ENCODE results near the gene SCYGR4.
"Not testable (repeated sequence)": the region's sequence is repeated elsewhere in the genome, so short reads cannot be mapped to it uniquely, and the experiment has no call there.

SCYGR4 gene

DNA sequence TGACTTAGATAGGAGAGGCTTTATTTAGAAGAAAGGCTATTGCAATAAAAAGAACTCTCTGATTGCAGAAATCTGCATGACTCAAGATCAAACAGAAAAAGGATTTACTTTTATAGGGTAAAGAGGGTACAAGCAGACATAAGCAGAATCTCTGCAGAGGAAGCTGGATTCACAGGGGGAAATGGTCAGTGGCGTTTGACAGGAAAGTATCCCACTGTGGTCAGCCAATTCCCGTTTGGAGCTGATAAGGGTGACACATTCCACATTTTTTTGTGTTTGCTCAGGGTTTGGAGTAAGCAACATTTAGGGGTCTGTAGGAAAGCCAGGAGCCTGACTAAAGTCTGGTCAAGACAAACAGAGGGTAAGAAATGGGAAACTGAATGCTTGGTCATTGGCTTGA lies 25.4 kb downstream of the SCYGR4 start:
- Histone ChIP-seq H3K36me3 (ENCODE audit: insufficient read depth, low read length) (no peaks in the 10 kb centered on the region), H3K9me3 (ENCODE audit: low read length) (no peaks in the 10 kb centered on the region), H3K4me3 (ENCODE audit: low read depth in 1 of 2, low read length in 2 of 2) (no peak overlapping the region), H3K27ac (ENCODE audit: low read depth, low read length) (no peak overlapping the region), H3K9ac (ENCODE audit: low read length) (no peak overlapping the region), H3K27me3 (ENCODE audit: control insufficient read depth in 1 of 2, insufficient read depth in 2 of 2, low read length in 2 of 2) (no peaks in the 10 kb centered on the region), H3K4me1 (ENCODE audit: insufficient read depth, low read length) (no peaks in the 10 kb centered on the region)

GRCh38 chr2:227643990-227644551 lies 26.8 kb downstream of the SCYGR4 start:
- H3K27ac ChIP-seq (ENCODE audit: low read depth, low read length) = no peak overlapping the region

DNA sequence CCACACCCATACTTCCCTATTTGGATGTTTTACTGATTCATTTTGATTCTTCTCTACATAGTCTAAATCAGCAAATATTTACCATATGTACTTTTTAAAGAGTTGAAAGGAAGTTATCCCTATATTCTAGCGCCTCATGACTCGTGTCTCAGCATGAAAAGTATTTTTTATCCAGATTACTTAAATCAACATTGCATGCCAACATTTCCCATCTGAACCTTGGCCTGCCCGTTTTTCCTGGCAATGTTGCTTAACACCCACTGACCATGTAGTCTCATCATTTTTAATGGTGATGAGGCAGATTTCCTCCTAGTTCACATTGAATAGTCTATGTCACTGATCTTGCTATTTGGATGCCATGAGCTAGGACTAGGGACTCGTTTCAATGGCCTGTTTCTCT lies 36.1 kb downstream of the SCYGR4 start:
- Histone ChIP-seq H3K9ac (ENCODE audit: low read length) (no peak overlapping the region), H3K27ac (ENCODE audit: low read depth, low read length) (no peak overlapping the region), H3K9me3 (ENCODE audit: low read length) (no peaks in the 10 kb centered on the region), H3K27me3 (ENCODE audit: control insufficient read depth in 1 of 2, insufficient read depth in 2 of 2, low read length in 2 of 2) (no peaks in the 10 kb centered on the region), H3K36me3 (ENCODE audit: insufficient read depth, low read length) (no peaks in the 10 kb centered on the region), H3K4me1 (ENCODE audit: insufficient read depth, low read length) (no peaks in the 10 kb centered on the region), H3K4me3 (ENCODE audit: low read depth in 1 of 2, low read length in 2 of 2) (no peak overlapping the region)

More at GRCh38 chr2:227643990-227644551, 26.8 kb downstream of the SCYGR4 start:
- Histone ChIP-seq H3K27me3 (ENCODE audit: control insufficient read depth in 1 of 2, insufficient read depth in 2 of 2, low read length in 2 of 2) (no peaks in the 10 kb centered on the region), H3K4me1 (ENCODE audit: insufficient read depth, low read length) (no peaks in the 10 kb centered on the region), H3K36me3 (ENCODE audit: insufficient read depth, low read length) (no peaks in the 10 kb centered on the region), H3K9me3 (ENCODE audit: low read length) (no peaks in the 10 kb centered on the region), H3K9ac (ENCODE audit: low read length) (no peak overlapping the region), H3K4me3 (ENCODE audit: low read depth in 1 of 2, low read length in 2 of 2) (no peak overlapping the region)

DNA sequence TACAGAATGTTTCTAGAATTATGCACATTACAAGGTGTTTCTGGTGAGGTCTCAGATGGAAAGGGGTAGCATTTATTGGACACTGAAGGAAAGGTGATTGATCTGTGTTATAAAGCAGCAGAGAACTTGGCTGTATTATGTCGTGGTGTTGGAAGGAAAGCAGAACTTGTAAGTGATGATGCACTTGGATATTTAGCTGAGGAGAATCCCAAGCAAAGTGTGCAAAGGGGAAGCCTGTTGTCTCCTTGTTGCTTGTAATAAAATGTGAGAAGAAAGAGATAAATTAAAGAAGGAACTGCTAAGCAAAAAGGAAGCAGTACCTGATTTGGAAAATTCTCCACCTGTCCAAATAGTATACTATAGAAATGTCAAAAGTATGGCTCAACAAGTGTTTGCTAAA lies 37.1 kb downstream of the SCYGR4 start:
- no peak overlapping the region for H3K4me3 ChIP-seq (ENCODE audit: low read depth in 1 of 2, low read length in 2 of 2)
- H3K27ac ChIP-seq (ENCODE audit: low read depth, low read length) = no peak overlapping the region
- H3K27me3 ChIP-seq (ENCODE audit: control insufficient read depth in 1 of 2, insufficient read depth in 2 of 2, low read length in 2 of 2) = no peaks in the 10 kb centered on the region
- no peaks in the 10 kb centered on the region for H3K36me3 ChIP-seq (ENCODE audit: insufficient read depth, low read length)
- no peaks in the 10 kb centered on the region for H3K4me1 ChIP-seq (ENCODE audit: insufficient read depth, low read length)
- no peaks in the 10 kb centered on the region for H3K9me3 ChIP-seq (ENCODE audit: low read length)
- no peak overlapping the region for H3K9ac ChIP-seq (ENCODE audit: low read length)

DNA sequence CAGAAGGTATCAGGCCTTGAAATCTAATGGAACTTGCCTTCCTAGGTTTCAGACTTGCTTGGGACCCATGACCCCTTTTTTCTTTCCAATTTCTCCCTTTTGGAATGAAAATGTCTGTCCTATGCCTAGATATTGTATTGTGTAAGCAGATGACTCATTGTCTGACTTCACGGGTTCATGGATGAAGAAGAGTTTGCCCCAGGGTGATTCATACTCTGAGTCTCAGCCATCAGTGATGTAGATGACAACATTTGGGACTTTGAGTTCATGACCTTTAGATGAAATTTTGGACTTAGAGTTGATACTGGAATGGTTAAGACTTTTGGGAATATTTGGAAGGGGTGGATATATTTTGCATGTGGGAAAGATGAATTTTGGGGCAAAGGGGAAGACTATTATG lies 38.2 kb downstream of the SCYGR4 start:
- H3K9me3 ChIP-seq (ENCODE audit: low read length) = no peaks in the 10 kb centered on the region
- H3K4me1 ChIP-seq (ENCODE audit: insufficient read depth, low read length) = no peaks in the 10 kb centered on the region
- H3K36me3 ChIP-seq (ENCODE audit: insufficient read depth, low read length) = no peaks in the 10 kb centered on the region
- no peak overlapping the region for H3K9ac ChIP-seq (ENCODE audit: low read length)
- no peak overlapping the region for H3K4me3 ChIP-seq (ENCODE audit: low read depth in 1 of 2, low read length in 2 of 2)
- no peak overlapping the region for H3K27ac ChIP-seq (ENCODE audit: low read depth, low read length)
- H3K27me3 ChIP-seq (ENCODE audit: control insufficient read depth in 1 of 2, insufficient read depth in 2 of 2, low read length in 2 of 2) = no peaks in the 10 kb centered on the region

- Histone ChIP-seq H3K9me3 (ENCODE audit: low read length) (no peaks in the 10 kb centered on the region), H3K36me3 (ENCODE audit: insufficient read depth, low read length) (no peaks in the 10 kb centered on the region), H3K4me3 (ENCODE audit: low read depth in 1 of 2, low read length in 2 of 2) (no peak overlapping the region), H3K27me3 (ENCODE audit: control insufficient read depth in 1 of 2, insufficient read depth in 2 of 2, low read length in 2 of 2) (no peaks in the 10 kb centered on the region), H3K4me1 (ENCODE audit: insufficient read depth, low read length) (no peaks in the 10 kb centered on the region), H3K27ac (ENCODE audit: low read depth, low read length) (no peak overlapping the region), H3K9ac (ENCODE audit: low read length) (no peak overlapping the region)
These were observed 40.0 kb downstream of the SCYGR4 start for GRCh38 chr2:227657199-227657845.

DNA sequence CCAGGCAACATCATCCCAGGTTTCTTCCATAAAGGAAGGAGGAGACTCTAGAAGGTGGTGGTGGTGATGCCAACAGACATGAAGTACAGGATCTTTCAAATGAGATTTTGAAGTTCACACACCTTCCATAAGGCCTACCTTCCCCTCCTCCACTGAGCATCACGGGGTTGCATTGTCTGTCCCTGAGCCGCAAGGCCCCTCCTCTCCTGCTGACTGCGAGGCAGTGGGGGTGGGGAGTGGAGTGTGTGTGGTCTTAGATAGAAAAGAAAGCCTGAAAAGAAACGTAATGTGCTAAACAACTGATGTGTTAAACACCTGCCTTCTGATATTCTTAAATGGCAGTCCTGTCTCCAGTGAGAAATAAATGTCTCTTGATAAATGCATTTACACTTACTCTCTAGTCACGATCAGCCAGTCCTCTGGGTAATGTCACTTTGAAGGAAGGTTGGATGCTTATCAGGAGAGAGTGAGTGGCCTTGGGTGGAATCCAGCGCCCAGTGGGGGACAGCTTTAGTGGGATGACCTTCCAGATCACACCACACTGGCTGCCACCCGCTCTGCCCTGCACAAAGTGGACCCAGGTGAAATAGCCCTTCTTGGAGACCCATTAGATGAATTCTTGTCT lies 43.8 kb downstream of the SCYGR4 start:
- H3K4me1 ChIP-seq (ENCODE audit: insufficient read depth, low read length) = no peaks in the 10 kb centered on the region
- H3K9me3 ChIP-seq (ENCODE audit: low read length) = no peaks in the 10 kb centered on the region
- no peak overlapping the region for H3K9ac ChIP-seq (ENCODE audit: low read length)
- H3K27ac ChIP-seq (ENCODE audit: low read depth, low read length) = no peak overlapping the region
- H3K27me3 ChIP-seq (ENCODE audit: control insufficient read depth in 1 of 2, insufficient read depth in 2 of 2, low read length in 2 of 2) = no peaks in the 10 kb centered on the region
- H3K4me3 ChIP-seq (ENCODE audit: low read depth in 1 of 2, low read length in 2 of 2) = no peak overlapping the region
- H3K36me3 ChIP-seq (ENCODE audit: insufficient read depth, low read length) = no peaks in the 10 kb centered on the region

DNA sequence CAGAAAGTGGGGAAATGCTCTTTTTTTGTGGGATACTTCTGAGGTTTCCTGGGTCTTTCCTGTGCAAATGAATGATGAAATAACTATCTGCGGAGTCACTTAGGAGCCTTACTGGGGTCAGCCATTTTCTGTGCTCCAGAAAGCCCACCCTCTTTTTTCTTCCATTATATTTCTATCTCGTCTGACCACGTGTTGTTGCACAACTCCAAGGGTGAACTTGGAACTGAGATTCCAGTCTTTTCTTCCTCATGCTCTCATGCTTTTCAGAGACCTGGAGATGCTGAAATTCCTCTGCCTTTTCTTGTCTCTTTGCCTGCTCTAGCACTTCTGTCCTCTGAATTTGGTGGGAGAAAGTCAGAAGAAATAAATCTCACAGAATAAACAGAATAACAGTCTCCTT lies 44.5 kb downstream of the SCYGR4 start:
- H3K4me3 ChIP-seq (ENCODE audit: low read depth in 1 of 2, low read length in 2 of 2) = no peak overlapping the region
- H3K9me3 ChIP-seq (ENCODE audit: low read length) = no peaks in the 10 kb centered on the region
- H3K27ac ChIP-seq (ENCODE audit: low read depth, low read length) = no peak overlapping the region
- H3K27me3 ChIP-seq (ENCODE audit: control insufficient read depth in 1 of 2, insufficient read depth in 2 of 2, low read length in 2 of 2) = no peaks in the 10 kb centered on the region
- H3K4me1 ChIP-seq (ENCODE audit: insufficient read depth, low read length) = no peaks in the 10 kb centered on the region
- H3K9ac ChIP-seq (ENCODE audit: low read length) = no peak overlapping the region
- H3K36me3 ChIP-seq (ENCODE audit: insufficient read depth, low read length) = no peaks in the 10 kb centered on the region

GRCh38 chr2:227665189-227665940 lies 48.1 kb downstream of the SCYGR4 start:
- Histone ChIP-seq H3K27ac (ENCODE audit: low read depth, low read length) (no peak overlapping the region), H3K9ac (ENCODE audit: low read length) (no peak overlapping the region), H3K4me1 (ENCODE audit: insufficient read depth, low read length) (no peaks in the 10 kb centered on the region), H3K27me3 (ENCODE audit: control insufficient read depth in 1 of 2, insufficient read depth in 2 of 2, low read length in 2 of 2) (no peaks in the 10 kb centered on the region), H3K36me3 (ENCODE audit: insufficient read depth, low read length) (no peaks in the 10 kb centered on the region), H3K9me3 (ENCODE audit: low read length) (no peaks in the 10 kb centered on the region), H3K4me3 (ENCODE audit: low read depth in 1 of 2, low read length in 2 of 2) (no peak overlapping the region)

DNA sequence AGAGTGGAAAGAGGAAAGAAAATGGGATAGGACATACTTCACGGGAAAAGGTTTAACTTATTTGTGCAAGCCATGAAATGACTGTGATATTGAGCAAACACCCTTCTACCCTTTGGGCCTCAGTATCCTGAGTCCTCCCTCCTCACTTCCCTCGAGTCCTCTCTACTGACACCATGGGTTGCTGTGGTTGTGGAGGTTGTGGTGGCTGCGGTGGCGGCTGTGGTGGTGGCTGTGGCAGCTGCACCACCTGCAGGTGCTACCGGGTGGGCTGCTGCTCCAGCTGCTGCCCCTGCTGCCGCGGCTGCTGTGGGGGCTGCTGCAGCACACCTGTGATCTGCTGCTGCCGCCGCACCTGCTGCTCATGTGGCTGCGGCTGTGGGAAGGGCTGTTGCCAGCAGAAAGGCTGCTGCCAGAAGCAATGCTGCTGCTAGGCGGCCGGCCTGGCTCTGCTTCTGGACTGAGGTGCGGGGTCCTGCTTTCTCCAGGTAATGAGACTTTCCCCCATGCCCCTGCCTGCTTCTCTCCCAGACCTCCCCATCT lies 49.4 kb downstream of the SCYGR4 start, which contains the start of gene SCYGR5:
Gene SCYGR5 (plus strand): TSS at position 174 of the 540 bp plus-strand sequence. CDS start 0 bp downstream, at position 174.
- H3K4me1 ChIP-seq (ENCODE audit: insufficient read depth, low read length); H3K4me3 ChIP-seq (ENCODE audit: low read depth in 1 of 2, low read length in 2 of 2); H3K9ac ChIP-seq (ENCODE audit: low read length); H3K27ac ChIP-seq (ENCODE audit: low read depth, low read length); H3K36me3 ChIP-seq (ENCODE audit: insufficient read depth, low read length); H3K9me3 ChIP-seq (ENCODE audit: low read length); H3K27me3 ChIP-seq (ENCODE audit: control insufficient read depth in 1 of 2, insufficient read depth in 2 of 2, low read length in 2 of 2): not testable (repeated sequence)

All from muscle layer of colon (tissue), 2 donors.